ENCODE measurements around the gene ADAMTS6. TPM values are rescaled to one million over a fixed set of nuclear protein-coding genes. Genes with fewer than 3 reads are reported as not detected.

ADAMTS6 gene
- total RNA-seq, 1 experiment from 2014 or later: 2.8 TPM

DNA sequence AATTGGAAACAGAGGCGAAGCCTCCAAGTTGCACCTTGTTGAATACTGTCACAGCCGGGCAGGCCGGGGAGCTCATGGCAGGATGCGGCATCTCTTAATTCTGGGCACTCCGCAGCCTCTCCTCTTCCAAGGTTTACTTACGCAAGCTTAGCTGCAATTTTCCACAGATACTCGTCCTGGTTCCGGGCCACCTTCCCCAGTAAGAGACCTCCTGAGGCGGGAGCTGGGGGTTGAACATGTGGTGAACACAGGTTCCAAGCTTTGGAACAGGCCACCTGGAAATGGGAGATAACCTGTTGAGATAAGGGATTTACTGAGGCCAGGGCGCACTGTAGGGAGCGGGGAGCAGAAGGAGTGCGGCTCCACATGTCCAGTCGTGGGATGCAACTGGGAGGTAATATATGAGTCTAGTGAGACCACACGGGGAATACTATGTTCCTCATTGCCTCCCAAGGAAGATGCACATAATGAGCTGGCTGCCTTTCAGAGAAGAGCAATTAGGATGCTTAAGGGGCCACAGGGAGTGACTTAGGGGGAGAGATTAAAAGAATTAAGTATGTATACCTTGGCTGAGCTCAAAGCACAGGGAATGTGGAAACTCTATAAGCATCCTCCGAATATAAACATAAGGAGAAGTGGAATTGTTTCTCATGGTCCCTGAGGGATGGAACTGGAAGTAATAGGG is 377.8 kb downstream of the ADAMTS6 start (continued):
- TF ChIP-seq TP53 (CRISPR knock-in tag; IDR thresholded peaks at IDR 0.05) (no peak), NR1H2 (CRISPR knock-in tag; IDR thresholded peaks at IDR 0.05) (no peak)
- TF ChIP-seq, protein P1, sequence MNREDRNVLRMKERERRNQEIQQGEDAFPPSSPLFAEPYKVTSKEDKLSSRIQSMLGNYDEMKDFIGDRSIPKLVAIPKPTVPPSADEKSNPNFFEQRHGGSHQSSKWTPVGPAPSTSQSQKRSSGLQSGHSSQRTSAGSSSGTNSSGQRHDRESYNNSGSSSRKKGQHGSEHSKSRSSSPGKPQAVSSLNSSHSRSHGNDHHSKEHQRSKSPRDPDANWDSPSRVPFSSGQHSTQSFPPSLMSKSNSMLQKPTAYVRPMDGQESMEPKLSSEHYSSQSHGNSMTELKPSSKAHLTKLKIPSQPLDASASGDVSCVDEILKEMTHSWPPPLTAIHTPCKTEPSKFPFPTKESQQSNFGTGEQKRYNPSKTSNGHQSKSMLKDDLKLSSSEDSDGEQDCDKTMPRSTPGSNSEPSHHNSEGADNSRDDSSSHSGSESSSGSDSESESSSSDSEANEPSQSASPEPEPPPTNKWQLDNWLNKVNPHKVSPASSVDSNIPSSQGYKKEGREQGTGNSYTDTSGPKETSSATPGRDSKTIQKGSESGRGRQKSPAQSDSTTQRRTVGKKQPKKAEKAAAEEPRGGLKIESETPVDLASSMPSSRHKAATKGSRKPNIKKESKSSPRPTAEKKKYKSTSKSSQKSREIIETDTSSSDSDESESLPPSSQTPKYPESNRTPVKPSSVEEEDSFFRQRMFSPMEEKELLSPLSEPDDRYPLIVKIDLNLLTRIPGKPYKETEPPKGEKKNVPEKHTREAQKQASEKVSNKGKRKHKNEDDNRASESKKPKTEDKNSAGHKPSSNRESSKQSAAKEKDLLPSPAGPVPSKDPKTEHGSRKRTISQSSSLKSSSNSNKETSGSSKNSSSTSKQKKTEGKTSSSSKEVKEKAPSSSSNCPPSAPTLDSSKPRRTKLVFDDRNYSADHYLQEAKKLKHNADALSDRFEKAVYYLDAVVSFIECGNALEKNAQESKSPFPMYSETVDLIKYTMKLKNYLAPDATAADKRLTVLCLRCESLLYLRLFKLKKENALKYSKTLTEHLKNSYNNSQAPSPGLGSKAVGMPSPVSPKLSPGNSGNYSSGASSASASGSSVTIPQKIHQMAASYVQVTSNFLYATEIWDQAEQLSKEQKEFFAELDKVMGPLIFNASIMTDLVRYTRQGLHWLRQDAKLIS (CRISPR knock-in tag; IDR thresholded peaks at IDR 0.05; ENCODE audit: borderline replicate concordance): no peak
- TF ChIP-seq, protein P2, sequence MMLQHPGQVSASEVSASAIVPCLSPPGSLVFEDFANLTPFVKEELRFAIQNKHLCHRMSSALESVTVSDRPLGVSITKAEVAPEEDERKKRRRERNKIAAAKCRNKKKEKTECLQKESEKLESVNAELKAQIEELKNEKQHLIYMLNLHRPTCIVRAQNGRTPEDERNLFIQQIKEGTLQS (CRISPR knock-in tag; conservative IDR thresholded peaks at IDR 0.05): no peak
- TF ChIP-seq, protein P3, sequence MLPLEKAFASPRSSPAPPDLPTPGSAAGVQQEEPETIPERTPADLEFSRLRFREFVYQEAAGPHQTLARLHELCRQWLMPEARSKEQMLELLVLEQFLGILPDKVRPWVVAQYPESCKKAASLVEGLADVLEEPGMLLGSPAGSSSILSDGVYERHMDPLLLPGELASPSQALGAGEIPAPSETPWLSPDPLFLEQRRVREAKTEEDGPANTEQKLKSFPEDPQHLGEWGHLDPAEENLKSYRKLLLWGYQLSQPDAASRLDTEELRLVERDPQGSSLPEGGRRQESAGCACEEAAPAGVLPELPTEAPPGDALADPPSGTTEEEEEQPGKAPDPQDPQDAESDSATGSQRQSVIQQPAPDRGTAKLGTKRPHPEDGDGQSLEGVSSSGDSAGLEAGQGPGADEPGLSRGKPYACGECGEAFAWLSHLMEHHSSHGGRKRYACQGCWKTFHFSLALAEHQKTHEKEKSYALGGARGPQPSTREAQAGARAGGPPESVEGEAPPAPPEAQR (CRISPR knock-in tag; IDR thresholded peaks at IDR 0.05): no peak
- TF ChIP-seq, protein P4, sequence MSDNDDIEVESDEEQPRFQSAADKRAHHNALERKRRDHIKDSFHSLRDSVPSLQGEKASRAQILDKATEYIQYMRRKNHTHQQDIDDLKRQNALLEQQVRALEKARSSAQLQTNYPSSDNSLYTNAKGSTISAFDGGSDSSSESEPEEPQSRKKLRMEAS (CRISPR knock-in tag; IDR thresholded peaks at IDR 0.05): no peak
- TF ChIP-seq, protein P5, sequence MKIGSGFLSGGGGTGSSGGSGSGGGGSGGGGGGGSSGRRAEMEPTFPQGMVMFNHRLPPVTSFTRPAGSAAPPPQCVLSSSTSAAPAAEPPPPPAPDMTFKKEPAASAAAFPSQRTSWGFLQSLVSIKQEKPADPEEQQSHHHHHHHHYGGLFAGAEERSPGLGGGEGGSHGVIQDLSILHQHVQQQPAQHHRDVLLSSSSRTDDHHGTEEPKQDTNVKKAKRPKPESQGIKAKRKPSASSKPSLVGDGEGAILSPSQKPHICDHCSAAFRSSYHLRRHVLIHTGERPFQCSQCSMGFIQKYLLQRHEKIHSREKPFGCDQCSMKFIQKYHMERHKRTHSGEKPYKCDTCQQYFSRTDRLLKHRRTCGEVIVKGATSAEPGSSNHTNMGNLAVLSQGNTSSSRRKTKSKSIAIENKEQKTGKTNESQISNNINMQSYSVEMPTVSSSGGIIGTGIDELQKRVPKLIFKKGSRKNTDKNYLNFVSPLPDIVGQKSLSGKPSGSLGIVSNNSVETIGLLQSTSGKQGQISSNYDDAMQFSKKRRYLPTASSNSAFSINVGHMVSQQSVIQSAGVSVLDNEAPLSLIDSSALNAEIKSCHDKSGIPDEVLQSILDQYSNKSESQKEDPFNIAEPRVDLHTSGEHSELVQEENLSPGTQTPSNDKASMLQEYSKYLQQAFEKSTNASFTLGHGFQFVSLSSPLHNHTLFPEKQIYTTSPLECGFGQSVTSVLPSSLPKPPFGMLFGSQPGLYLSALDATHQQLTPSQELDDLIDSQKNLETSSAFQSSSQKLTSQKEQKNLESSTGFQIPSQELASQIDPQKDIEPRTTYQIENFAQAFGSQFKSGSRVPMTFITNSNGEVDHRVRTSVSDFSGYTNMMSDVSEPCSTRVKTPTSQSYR (CRISPR knock-in tag; IDR thresholded peaks at IDR 0.05): no peak

DNA sequence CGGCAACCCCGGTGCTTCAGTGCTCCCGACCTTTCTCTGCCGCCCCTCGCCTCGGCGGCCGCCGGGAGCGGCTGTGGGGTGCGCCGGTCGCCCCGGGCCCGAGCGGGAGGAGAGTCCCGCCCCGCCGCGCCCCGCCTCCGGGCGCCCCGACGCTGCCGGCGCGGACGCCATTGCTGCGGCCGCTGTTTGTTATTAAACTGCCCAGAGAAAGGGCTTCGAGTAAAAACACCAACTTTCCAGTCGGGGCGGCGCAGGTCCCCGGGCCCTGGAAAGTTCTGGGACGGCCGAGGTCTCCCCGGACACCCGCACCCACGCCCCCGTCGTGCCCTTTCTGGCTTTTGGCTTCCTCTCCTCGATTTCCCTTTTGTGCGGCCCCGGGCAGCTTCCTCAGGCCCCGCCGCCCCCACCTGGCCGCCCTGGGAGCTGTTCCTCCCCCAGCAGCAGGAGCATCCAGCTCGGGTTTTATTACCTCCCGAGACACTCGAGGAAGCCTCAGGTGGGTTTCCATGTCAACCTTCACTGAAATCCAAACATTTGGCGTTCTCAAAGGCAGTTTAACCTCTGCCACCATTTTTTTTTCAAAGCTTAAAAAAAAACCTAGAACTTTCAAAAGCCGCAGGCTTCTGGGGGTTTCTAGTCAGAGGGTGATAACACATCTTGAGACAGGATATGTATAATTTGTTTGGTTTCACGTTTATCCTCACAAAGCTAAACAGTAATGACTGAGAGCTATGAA is 378.6 kb downstream of the ADAMTS6 start:
- Mint-ChIP-seq H3K4me1 (peaks cover 33% of the 10 kb centered on the region), H3K36me3 (no peaks in the 10 kb centered on the region), H3K27me3 (ENCODE audit: low read depth) (peaks cover 7% of the 10 kb centered on the region), H3K9me3 (no peaks in the 10 kb centered on the region), H3K27ac (no peak overlapping the region; the same call in 1 of the 2 replicates), H3K4me3 (peak overlapping the region; percentile 77)
- DNase-seq (ENCODE audit: low spot score) (peak; percentile 62), ATAC-seq (peak; percentile 69)
- CTCF ChIA-PET: interaction anchor here (1.0 to 6.6 kb wide), 7 partner anchors 10 to 380 kb away, joined by 3 to 66 read pairs (median 4); partner anchors contain the start of gene ADAMTS6
- POLR2A ChIA-PET: interaction anchor here (0.7 to 2.0 kb wide), 7 partner anchors 10 to 620 kb away, joined by 3 to 13 read pairs (median 5); partner anchors contain the start of gene ADAMTS6
- 0 out of 2 replicates have a peak, but pooled peaks have one; percentile 64 for TF ChIP-seq KAT7 (CRISPR knock-in tag; IDR thresholded peaks at IDR 0.05; ENCODE audit: borderline replicate concordance)
- TF ChIP-seq, protein P6, sequence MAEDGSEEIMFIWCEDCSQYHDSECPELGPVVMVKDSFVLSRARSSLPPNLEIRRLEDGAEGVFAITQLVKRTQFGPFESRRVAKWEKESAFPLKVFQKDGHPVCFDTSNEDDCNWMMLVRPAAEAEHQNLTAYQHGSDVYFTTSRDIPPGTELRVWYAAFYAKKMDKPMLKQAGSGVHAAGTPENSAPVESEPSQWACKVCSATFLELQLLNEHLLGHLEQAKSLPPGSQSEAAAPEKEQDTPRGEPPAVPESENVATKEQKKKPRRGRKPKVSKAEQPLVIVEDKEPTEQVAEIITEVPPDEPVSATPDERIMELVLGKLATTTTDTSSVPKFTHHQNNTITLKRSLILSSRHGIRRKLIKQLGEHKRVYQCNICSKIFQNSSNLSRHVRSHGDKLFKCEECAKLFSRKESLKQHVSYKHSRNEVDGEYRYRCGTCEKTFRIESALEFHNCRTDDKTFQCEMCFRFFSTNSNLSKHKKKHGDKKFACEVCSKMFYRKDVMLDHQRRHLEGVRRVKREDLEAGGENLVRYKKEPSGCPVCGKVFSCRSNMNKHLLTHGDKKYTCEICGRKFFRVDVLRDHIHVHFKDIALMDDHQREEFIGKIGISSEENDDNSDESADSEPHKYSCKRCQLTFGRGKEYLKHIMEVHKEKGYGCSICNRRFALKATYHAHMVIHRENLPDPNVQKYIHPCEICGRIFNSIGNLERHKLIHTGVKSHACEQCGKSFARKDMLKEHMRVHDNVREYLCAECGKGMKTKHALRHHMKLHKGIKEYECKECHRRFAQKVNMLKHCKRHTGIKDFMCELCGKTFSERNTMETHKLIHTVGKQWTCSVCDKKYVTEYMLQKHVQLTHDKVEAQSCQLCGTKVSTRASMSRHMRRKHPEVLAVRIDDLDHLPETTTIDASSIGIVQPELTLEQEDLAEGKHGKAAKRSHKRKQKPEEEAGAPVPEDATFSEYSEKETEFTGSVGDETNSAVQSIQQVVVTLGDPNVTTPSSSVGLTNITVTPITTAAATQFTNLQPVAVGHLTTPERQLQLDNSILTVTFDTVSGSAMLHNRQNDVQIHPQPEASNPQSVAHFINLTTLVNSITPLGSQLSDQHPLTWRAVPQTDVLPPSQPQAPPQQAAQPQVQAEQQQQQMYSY (CRISPR knock-in tag; IDR thresholded peaks at IDR 0.05): peak; percentile 94
- TF ChIP-seq, protein P7, sequence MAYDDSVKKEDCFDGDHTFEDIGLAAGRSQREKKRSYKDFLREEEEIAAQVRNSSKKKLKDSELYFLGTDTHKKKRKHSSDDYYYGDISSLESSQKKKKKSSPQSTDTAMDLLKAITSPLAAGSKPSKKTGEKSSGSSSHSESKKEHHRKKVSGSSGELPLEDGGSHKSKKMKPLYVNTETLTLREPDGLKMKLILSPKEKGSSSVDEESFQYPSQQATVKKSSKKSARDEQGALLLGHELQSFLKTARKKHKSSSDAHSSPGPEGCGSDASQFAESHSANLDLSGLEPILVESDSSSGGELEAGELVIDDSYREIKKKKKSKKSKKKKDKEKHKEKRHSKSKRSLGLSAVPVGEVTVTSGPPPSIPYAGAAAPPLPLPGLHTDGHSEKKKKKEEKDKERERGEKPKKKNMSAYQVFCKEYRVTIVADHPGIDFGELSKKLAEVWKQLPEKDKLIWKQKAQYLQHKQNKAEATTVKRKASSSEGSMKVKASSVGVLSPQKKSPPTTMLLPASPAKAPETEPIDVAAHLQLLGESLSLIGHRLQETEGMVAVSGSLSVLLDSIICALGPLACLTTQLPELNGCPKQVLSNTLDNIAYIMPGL (CRISPR knock-in tag; IDR thresholded peaks at IDR 0.05): 0 out of 2 replicates have a peak, but pooled peaks have one; percentile 23
- no peak for TF ChIP-seq CREB1 (CRISPR knock-in tag; IDR thresholded peaks at IDR 0.05)
- TF ChIP-seq RORB (CRISPR knock-in tag; IDR thresholded peaks at IDR 0.05): no peak
- peak; percentile 51; the same call in 1 of the 2 replicates for TF ChIP-seq SP1 (CRISPR knock-in tag; conservative IDR thresholded peaks at IDR 0.05)
- no peak for TF ChIP-seq CREM (CRISPR knock-in tag; IDR thresholded peaks at IDR 0.05)
- TF ChIP-seq NR2C2 (CRISPR knock-in tag; IDR thresholded peaks at IDR 0.05): no peak
- 0 out of 2 replicates have a peak, but pooled peaks have one; percentile 11 for TF ChIP-seq NFYB (CRISPR knock-in tag; conservative IDR thresholded peaks at IDR 0.05; ENCODE audit: low read depth)
- TF ChIP-seq MYBL2 (CRISPR knock-in tag; IDR thresholded peaks at IDR 0.05): no peak
- TF ChIP-seq ZNF232 (CRISPR knock-in tag; IDR thresholded peaks at IDR 0.05): peak; percentile 50; the same call in 1 of the 2 replicates
